Activated B cell treated with CpG ODN at 0.5 μM for 24 hours (primary cell): ENCODE results near the gene SH3RF1. TPM values are rescaled to one million over a fixed set of nuclear protein-coding genes. Genes with fewer than 3 reads are reported as not detected.

Source experiments
- ATAC-seq: fragments of 200-7000 bp; cut with Tn5 transposase; one replicate; pipeline ENCODE4 v1.10.0; 2021; ENCODE audit warnings: low read depth, mild to moderate bottlenecking, moderate library complexity
- CTCF ChIA-PET: fragments of 350-600 bp; sonication (Branson Sonifier 250); formaldehyde crosslinking; loops from one replicate; lab custom pipeline; 2021; ENCODE audit warnings: antibody characterized with exemption; lab: Charles Lee
- POLR2A ChIA-PET: fragments of 350-600 bp; sonication (Branson Sonifier 250); formaldehyde crosslinking; loops from one replicate; lab custom pipeline; 2021; ENCODE audit warnings: antibody characterized with exemption; lab: Charles Lee
- DNase-seq: peaks from one replicate; pipeline ENCODE4 v3.0.0; 2022
- H3K27ac Mint-ChIP-seq: one replicate; pipeline ENCODE4 v1.8.0; 2020; ENCODE audit warnings: mixed read lengths
- H3K27me3 Mint-ChIP-seq: one replicate; pipeline ENCODE4 v1.8.0; 2021; ENCODE audit warnings: mixed read lengths
- H3K36me3 Mint-ChIP-seq: one replicate; pipeline ENCODE4 v1.8.0; 2021; ENCODE audit warnings: low read depth, mixed read lengths
- H3K4me1 Mint-ChIP-seq: one replicate; pipeline ENCODE4 v1.8.0; 2021; ENCODE audit warnings: mixed read lengths
- H3K4me3 Mint-ChIP-seq: one replicate; pipeline ENCODE4 v1.8.0; 2020; ENCODE audit warnings: mild to moderate bottlenecking, mixed read lengths
- H3K9me3 Mint-ChIP-seq: one replicate; pipeline ENCODE4 v1.8.0; 2020; ENCODE audit warnings: mixed read lengths
- CTCF ChIP-seq: fragments of 200-600 bp; IDR thresholded peaks from one replicate; pipeline ENCODE4 v1.8.0; 2022; ENCODE audit warnings: antibody characterized with exemption, mild to moderate bottlenecking
- intact Hi-C: fragments of 100-400 bp; cut with micrococcal nuclease; formaldehyde crosslinking; loops from one replicate; pipeline ENCODE4 v1.15.1; 2024
- total RNA-seq: library from RNA; stranded (reverse); gene quantifications from 2 replicates; pipeline ENCODE4 v1.2.3, GENCODE V29; 2022

Gene SH3RF1
- total RNA-seq, 1 donor from 2014 or later: 7.1 TPM

- ChIA-PET CTCF (no interaction called here), POLR2A (no interaction called here)
- intact Hi-C loops: no loop called here
- no peak for DNase-seq
- no peak for ATAC-seq
- Mint-ChIP-seq H3K27me3 (no peaks in the 10 kb centered on the region), H3K9me3 (no peaks in the 10 kb centered on the region), H3K27ac (no peak overlapping the region), H3K4me3 (no peak overlapping the region), H3K4me1 (no peaks in the 10 kb centered on the region), H3K36me3 (peaks cover 16% of the 10 kb centered on the region)
- no peak for TF ChIP-seq CTCF
Measured at GRCh38 chr4:169136330-169136729, 134.4 kb downstream of the SH3RF1 start.

- ATAC-seq (no peak), DNase-seq (no peak)
- H3K27me3 Mint-ChIP-seq: no peaks in the 10 kb centered on the region
- ChIA-PET CTCF (no interaction called here), POLR2A (no interaction called here)
- intact Hi-C loops: no loop called here
- TF ChIP-seq CTCF: no peak
- no peaks in the 10 kb centered on the region for H3K4me1 Mint-ChIP-seq
- H3K36me3 Mint-ChIP-seq: peaks cover 16% of the 10 kb centered on the region
- no peaks in the 10 kb centered on the region for H3K9me3 Mint-ChIP-seq
- H3K27ac Mint-ChIP-seq: no peak overlapping the region
- no peak overlapping the region for H3K4me3 Mint-ChIP-seq
Measured at GRCh38 chr4:169135776-169136175, 135.0 kb downstream of the SH3RF1 start.

GRCh38 chr4:169133932-169134331 is 136.8 kb downstream of the SH3RF1 start:
- Mint-ChIP-seq H3K27me3 (no peaks in the 10 kb centered on the region), H3K27ac (no peak overlapping the region), H3K9me3 (no peaks in the 10 kb centered on the region), H3K4me3 (no peak overlapping the region), H3K4me1 (no peaks in the 10 kb centered on the region), H3K36me3 (peaks cover 27% of the 10 kb centered on the region)
- intact Hi-C loops: no loop called here
- ATAC-seq (no peak), DNase-seq (no peak)
- ChIA-PET CTCF (no interaction called here), POLR2A (no interaction called here)
- TF ChIP-seq CTCF: no peak

GRCh38 chr4:169132561-169133305 is 138.0 kb downstream of the SH3RF1 start:
- no peak for TF ChIP-seq CTCF
- H3K9me3 Mint-ChIP-seq: no peaks in the 10 kb centered on the region
- ATAC-seq: no peak
- H3K4me1 Mint-ChIP-seq: no peaks in the 10 kb centered on the region
- peaks cover 32% of the 10 kb centered on the region for H3K36me3 Mint-ChIP-seq
- H3K4me3 Mint-ChIP-seq: no peak overlapping the region
- no peaks in the 10 kb centered on the region for H3K27me3 Mint-ChIP-seq
- no peak for DNase-seq
- no peak overlapping the region for H3K27ac Mint-ChIP-seq
- CTCF ChIA-PET: no interaction called here
- intact Hi-C loops: no loop called here
- POLR2A ChIA-PET: no interaction called here

GRCh38 chr4:169131556-169132208 is 139.1 kb downstream of the SH3RF1 start:
- Mint-ChIP-seq H3K9me3 (no peaks in the 10 kb centered on the region), H3K36me3 (peaks cover 32% of the 10 kb centered on the region), H3K4me1 (no peaks in the 10 kb centered on the region), H3K4me3 (no peak overlapping the region), H3K27ac (no peak overlapping the region), H3K27me3 (no peaks in the 10 kb centered on the region)
- POLR2A ChIA-PET: no interaction called here
- ATAC-seq (no peak), DNase-seq (no peak)
- CTCF ChIA-PET: no interaction called here
- TF ChIP-seq CTCF: no peak
- intact Hi-C loops: no loop called here
